NCI-H69 (cell line): ENCODE data around the gene MUC5AC.
A peak's percentile ranks its signal among the peaks of the same experiment; 100 is the strongest.
"Not testable (repeated sequence)": the region's sequence is repeated elsewhere in the genome, so short reads cannot be mapped to it uniquely, and the experiment has no call there.

Source experiments
- DNase-seq: peaks from one replicate; lab custom pipeline; 2025; lab: John Stamatoyannopoulos, UW

The MUC5AC gene

GRCh38 chr11:1148752-1149180 lies 9.0 kb upstream of the MUC5AC start:
- peak; percentile 19 for DNase-seq

GRCh38 chr11:1149545-1149944 lies 8.2 kb upstream of the MUC5AC start:
- no peak for DNase-seq

GRCh38 chr11:1150116-1150515 lies 7.6 kb upstream of the MUC5AC start:
- no peak for DNase-seq

GRCh38 chr11:1150769-1151365 lies 6.9 kb upstream of the MUC5AC start:
- peak; percentile 31 for DNase-seq

- DNase-seq, result peak; percentile 39
These were observed 6.1 kb upstream of the MUC5AC start for GRCh38 chr11:1151366-1152315.

- no peak for DNase-seq
These were observed 5.2 kb upstream of the MUC5AC start for GRCh38 chr11:1152316-1153104.

- DNase-seq, result peak; percentile 67
These were observed 4.4 kb upstream of the MUC5AC start for GRCh38 chr11:1153105-1153950.

- DNase-seq, result no peak
These were observed 3.7 kb upstream of the MUC5AC start for GRCh38 chr11:1153951-1154493.

GRCh38 chr11:1154656-1155055 lies 3.1 kb upstream of the MUC5AC start:
- DNase-seq, result not testable (repeated sequence)

- no peak for DNase-seq
These were observed 2.5 kb upstream of the MUC5AC start for GRCh38 chr11:1155274-1155693.

GRCh38 chr11:1156506-1157340 lies 1.0 kb upstream of the MUC5AC start:
- DNase-seq, result no peak

- no peak for DNase-seq
These were observed 460 bp upstream of the MUC5AC start for GRCh38 chr11:1157341-1157644.

- no peak for DNase-seq
These were observed 1.1 kb downstream of the MUC5AC start for GRCh38 chr11:1158681-1159487.

GRCh38 chr11:1159488-1160220 lies 1.9 kb downstream of the MUC5AC start:
- not testable (repeated sequence) for DNase-seq

- DNase-seq, result no peak
These were observed 2.7 kb downstream of the MUC5AC start for GRCh38 chr11:1160231-1161101.

GRCh38 chr11:1161410-1162137 lies 3.8 kb downstream of the MUC5AC start:
- DNase-seq, result no peak

GRCh38 chr11:1162138-1162475 lies 4.4 kb downstream of the MUC5AC start:
- no peak for DNase-seq
